ENCODE results near the gene HERC2. TPM values are rescaled to one million over a fixed set of nuclear protein-coding genes. Genes with fewer than 3 reads are reported as not detected.

HERC2 gene
- total and polyA plus RNA-seq, 2 of the 8 experiments (the other 6 are each of a cell fraction or from before 2014, with no cell fraction given) = 83.0 to 88.7 TPM

DNA sequence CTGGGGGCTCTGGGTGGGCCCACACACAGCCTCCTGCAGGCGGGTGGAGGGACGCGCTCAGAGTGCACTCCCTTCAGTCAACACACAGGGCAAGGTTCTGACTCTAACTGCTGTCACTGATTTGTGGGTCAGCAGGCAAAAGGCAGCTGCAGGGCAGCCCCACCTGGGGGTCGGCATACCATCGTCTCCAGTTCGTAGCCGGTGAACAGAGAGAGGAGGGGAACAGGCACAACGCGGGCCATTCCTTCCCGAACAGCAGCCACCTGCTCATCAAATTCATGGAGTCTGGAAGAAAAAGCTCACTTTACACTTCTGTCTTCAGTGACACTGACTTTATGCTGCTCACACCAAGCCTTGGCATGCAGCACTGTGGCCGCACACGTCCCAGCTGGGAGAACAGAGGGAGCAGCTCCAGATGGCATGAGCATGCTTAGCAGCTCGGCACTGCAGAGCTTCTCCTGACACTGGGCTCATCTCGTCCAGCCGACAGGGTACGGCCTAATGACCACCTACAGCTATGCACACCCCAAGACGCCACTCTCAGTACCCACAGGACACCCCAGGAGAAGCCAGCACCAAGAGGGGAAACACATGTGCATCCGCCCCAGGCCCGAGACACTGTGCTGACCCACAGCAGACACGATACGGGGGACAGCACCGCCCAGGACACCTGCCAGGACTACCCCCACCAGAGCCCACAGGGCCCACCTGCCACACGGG, 208.4 kb downstream of the HERC2 start:
- H4K8ac ChIP-seq (ENCODE audit: extremely low read depth, insufficient read depth, low read length) = no peak overlapping the region; the same call in 1 of the 2 replicates
- no peaks in the 10 kb centered on the region for H3K79me1 ChIP-seq (ENCODE audit: low read depth, low read length)
- no peak overlapping the region for H3K14ac ChIP-seq (ENCODE audit: insufficient read length)
- H3K23ac ChIP-seq (ENCODE audit: insufficient read length) = no peak overlapping the region
- H3K27me3 ChIP-seq (replicated peaks in 1 of 4; ENCODE audit: control insufficient read depth in 3 of 4, extremely low read depth in 1 of 4, insufficient read depth in 3 of 4, low read length in 3 of 4) = no peaks in the 10 kb centered on the region
- H2BK12ac ChIP-seq (ENCODE audit: low read depth, low read length) = no peak overlapping the region
- no peaks in the 10 kb centered on the region for H3K4me1 ChIP-seq (replicated peaks in 1 of 4; ENCODE audit: control insufficient read depth in 3 of 4, insufficient read depth in 4 of 4, low read length in 3 of 4)
- no peak overlapping the region for H3K4ac ChIP-seq (replicated peaks; ENCODE audit: insufficient read length, low read depth, low read length)
- H3K4me2 ChIP-seq (ENCODE audit: insufficient read depth in 1 of 2, low read depth in 2 of 2, low read length in 2 of 2) = no peak overlapping the region
- peaks cover 0 to 10% of the 10 kb centered on the region in 2 experiments for H4K20me1 ChIP-seq (replicated peaks in 1 of 2; ENCODE audit: control insufficient read depth in 1 of 2, insufficient read depth in 2 of 2, low read length in 2 of 2)
- H3K9me3 ChIP-seq (ENCODE audit: insufficient read depth in 2 of 2, low read depth in 1 of 2, low read length in 1 of 2) = no peaks in the 10 kb centered on the region; a peak in 1 of 4 replicates
- POLR2A ChIA-PET (ENCODE audit: partially characterized antibody) = no interaction called here
- no peak overlapping the region for H4K5ac ChIP-seq (ENCODE audit: insufficient read length, low read depth, low read length)
- H3K18ac ChIP-seq (ENCODE audit: extremely low read depth, low read length) = no peak overlapping the region
- WGBS, 2 experiments (ENCODE audit: extremely low coverage in 1 of 2, insufficient coverage in 1 of 2, insufficient read length in 1 of 2, insufficient replicate concordance in 2 of 2, low coverage in 1 of 2, low lambda C conversion rate in 2 of 2, missing lambda C conversion rate in 1 of 2) = 93% methylated on average over 23 of the region's 23 CpGs; no CpG with 5 or more reads in 1 of the 2 experiments
- no peak overlapping the region for H3K4me3 ChIP-seq (ENCODE audit: extremely low read depth in 1 of 4, insufficient read depth in 2 of 4, low read depth in 3 of 4, low read length in 4 of 4)
- H3K79me2 ChIP-seq (ENCODE audit: control insufficient read depth in 1 of 2, insufficient read depth in 2 of 2, low read length in 2 of 2) = no peaks in the 10 kb centered on the region
- H2AFZ ChIP-seq (ENCODE audit: low read length) = no peak overlapping the region
- no peak overlapping the region for H2AK5ac ChIP-seq (ENCODE audit: low read depth, low read length)
- H3K56ac ChIP-seq (replicated peaks; ENCODE audit: insufficient read length, low read depth, low read length) = no peak overlapping the region
- H2BK5ac ChIP-seq (ENCODE audit: low read depth, low read length) = no peak overlapping the region
- no peak overlapping the region for H2BK20ac ChIP-seq (ENCODE audit: low read length)
- H3K23me2 ChIP-seq (ENCODE audit: low read depth, low read length) = no peaks in the 10 kb centered on the region
- no peak for FAIRE-seq
- H3K9ac ChIP-seq (replicated peaks in 1 of 4; ENCODE audit: extremely low read depth in 1 of 4, low read depth in 3 of 4, low read length in 3 of 4) = no peak overlapping the region
- peaks cover 14 to 39% (median 32%) of the 10 kb centered on the region in 4 experiments; a peak in 7 of 8 replicates for H3K36me3 ChIP-seq (ENCODE audit: control insufficient read depth in 2 of 4, insufficient read depth in 4 of 4, low read length in 3 of 4)
- CTCF ChIA-PET (ENCODE audit: partially characterized antibody) = interaction anchor here (0.9 to 5.2 kb wide), 2 partner anchors 12 to 789 kb away, joined by 3 to 52 read pairs; no protein-coding TSS in a partner anchor
- H3K27ac ChIP-seq (ENCODE audit: low read depth, low read length) = no peak overlapping the region
- no peak for DNase-seq (ENCODE audit: low read depth in 1 of 2, low spot score in 2 of 2)
- H2BK15ac ChIP-seq (ENCODE audit: low read length) = no peak overlapping the region
- H2BK120ac ChIP-seq (replicated peaks; ENCODE audit: low read depth, low read length) = no peak overlapping the region
- no peak overlapping the region for H4K91ac ChIP-seq (replicated peaks; ENCODE audit: insufficient read length, low read length)
- TF ChIP-seq CREB1 (IDR thresholded peaks at IDR 0.05) (no peak), CTBP2 (IDR thresholded peaks at IDR 0.05; ENCODE audit: borderline replicate concordance, insufficient read depth, insufficient read length, low read length) (no peak), PHF8 (conservative IDR thresholded peaks at IDR 0.05; ENCODE audit: low read depth, low read length) (no peak), ASH2L (IDR thresholded peaks at IDR 0.05; ENCODE audit: low read length) (no peak), SIRT6 (IDR thresholded peaks at IDR 0.05; ENCODE audit: low read length) (no peak), NRF1 (IDR thresholded peaks at IDR 0.05; ENCODE audit: low read depth, low read length) (no peak), SP4 (IDR thresholded peaks at IDR 0.05; ENCODE audit: low read length) (no peak), TEAD4 (IDR thresholded peaks at IDR 0.05; ENCODE audit: low read depth, low read length) (no peak)
- TF ChIP-seq, protein P1, sequence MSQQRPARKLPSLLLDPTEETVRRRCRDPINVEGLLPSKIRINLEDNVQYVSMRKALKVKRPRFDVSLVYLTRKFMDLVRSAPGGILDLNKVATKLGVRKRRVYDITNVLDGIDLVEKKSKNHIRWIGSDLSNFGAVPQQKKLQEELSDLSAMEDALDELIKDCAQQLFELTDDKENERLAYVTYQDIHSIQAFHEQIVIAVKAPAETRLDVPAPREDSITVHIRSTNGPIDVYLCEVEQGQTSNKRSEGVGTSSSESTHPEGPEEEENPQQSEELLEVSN (IDR thresholded peaks at IDR 0.05) = no peak
- TF ChIP-seq, protein P2, sequence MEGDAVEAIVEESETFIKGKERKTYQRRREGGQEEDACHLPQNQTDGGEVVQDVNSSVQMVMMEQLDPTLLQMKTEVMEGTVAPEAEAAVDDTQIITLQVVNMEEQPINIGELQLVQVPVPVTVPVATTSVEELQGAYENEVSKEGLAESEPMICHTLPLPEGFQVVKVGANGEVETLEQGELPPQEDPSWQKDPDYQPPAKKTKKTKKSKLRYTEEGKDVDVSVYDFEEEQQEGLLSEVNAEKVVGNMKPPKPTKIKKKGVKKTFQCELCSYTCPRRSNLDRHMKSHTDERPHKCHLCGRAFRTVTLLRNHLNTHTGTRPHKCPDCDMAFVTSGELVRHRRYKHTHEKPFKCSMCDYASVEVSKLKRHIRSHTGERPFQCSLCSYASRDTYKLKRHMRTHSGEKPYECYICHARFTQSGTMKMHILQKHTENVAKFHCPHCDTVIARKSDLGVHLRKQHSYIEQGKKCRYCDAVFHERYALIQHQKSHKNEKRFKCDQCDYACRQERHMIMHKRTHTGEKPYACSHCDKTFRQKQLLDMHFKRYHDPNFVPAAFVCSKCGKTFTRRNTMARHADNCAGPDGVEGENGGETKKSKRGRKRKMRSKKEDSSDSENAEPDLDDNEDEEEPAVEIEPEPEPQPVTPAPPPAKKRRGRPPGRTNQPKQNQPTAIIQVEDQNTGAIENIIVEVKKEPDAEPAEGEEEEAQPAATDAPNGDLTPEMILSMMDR (IDR thresholded peaks at IDR 0.05; ENCODE audit: control extremely low read depth in 1 of 3, insufficient read depth in 1 of 3, low read depth in 1 of 3, low read length in 3 of 3) = no peak
